H1 (cell line): ENCODE results near the gene TXNL4B. TPM values are rescaled to one million over a fixed set of nuclear protein-coding genes. Genes with fewer than 3 reads are reported as not detected.

Source experiments
- CTCF ChIA-PET: fragments of 300-600 bp; sonication (Branson Sonifier 250); formaldehyde crosslinking; loops from one replicate; lab custom pipeline; 2021; ENCODE audit not compliant: partially characterized antibody; lab: Charles Lee
- POLR2A ChIA-PET: fragments of 300-600 bp; sonication (Branson Sonifier 250); formaldehyde crosslinking; loops from one replicate; lab custom pipeline; 2021; ENCODE audit warnings: inconsistent platforms; ENCODE audit not compliant: partially characterized antibody; lab: Charles Lee
- DNase-seq, 2 experiments: peaks; one replicate each; pipeline versions ENCODE4 v3.0.0 to v3.0.0-alpha.2; 2010 to 2022; ENCODE audit warnings: low spot score in 2 of 2, low read depth in 1 of 2, mixed read lengths in 1 of 2
- FAIRE-seq: peaks from 2 replicates; lab custom pipeline; 2011; peaks lifted over from hg19 to GRCh38; lab: Jason Lieb, UNC
- H2AFZ ChIP-seq: 2 replicates; pipeline ENCODE4 v1.8.1; 2012; ENCODE audit warnings: low read length, inconsistent platforms
- H2AK5ac ChIP-seq: 2 replicates; pipeline ENCODE4 v1.6.1; 2013; ENCODE audit warnings: low read depth, low read length
- H2BK120ac ChIP-seq: replicated peaks from 2 replicates; pipeline ENCODE3; 2013; ENCODE audit warnings: low read depth, low read length, inconsistent platforms
- H2BK12ac ChIP-seq: 2 replicates; pipeline ENCODE4 v1.6.1; 2013; ENCODE audit warnings: low read depth, low read length
- H2BK15ac ChIP-seq: 2 replicates; pipeline ENCODE4 v1.6.1; 2013; ENCODE audit warnings: low read length
- H2BK20ac ChIP-seq: 2 replicates; pipeline ENCODE4 v1.6.1; 2013; ENCODE audit warnings: low read length
- H2BK5ac ChIP-seq: 2 replicates; pipeline ENCODE4 v1.6.1; 2013; ENCODE audit warnings: low read depth, low read length
- H3K14ac ChIP-seq: 2 replicates; pipeline ENCODE4 v1.6.1; 2013; ENCODE audit warnings: inconsistent platforms; ENCODE audit not compliant: insufficient read length
- H3K18ac ChIP-seq: 2 replicates; pipeline ENCODE4 v1.6.1; 2013; ENCODE audit warnings: low read length; ENCODE audit errors: extremely low read depth
- H3K23ac ChIP-seq: 2 replicates; pipeline ENCODE4 v1.6.1; 2013; ENCODE audit warnings: inconsistent platforms; ENCODE audit not compliant: insufficient read length
- H3K23me2 ChIP-seq: 2 replicates; pipeline ENCODE4 v1.6.1; 2013; ENCODE audit warnings: low read depth, low read length
- H3K27ac ChIP-seq: 2 replicates; pipeline ENCODE4 v1.6.1; 2011; ENCODE audit warnings: low read depth, low read length, inconsistent platforms
- H3K27me3 ChIP-seq, 4 experiments: replicated peaks in 1 of 4; 1 replicate in 1 of 4; 2 replicates in 3 of 4; pipeline versions ENCODE4 v1.6.1 to v1.8.1; 2011 to 2013; ENCODE audit warnings: low read length in 3 of 4, mild to moderate bottlenecking in 3 of 4, inconsistent platforms in 2 of 4, mixed read lengths in 2 of 4, moderate library complexity in 1 of 4; ENCODE audit not compliant: control insufficient read depth in 3 of 4, insufficient read depth in 3 of 4; ENCODE audit errors: extremely low read depth in 1 of 4
- H3K36me3 ChIP-seq, 4 experiments: 2 replicates each; pipeline versions ENCODE4 v1.6.1 to v1.8.1; 2011 to 2013; ENCODE audit warnings: mild to moderate bottlenecking in 4 of 4, low read length in 3 of 4, moderate library complexity in 2 of 4, control low read depth in 1 of 4, inconsistent platforms in 1 of 4; ENCODE audit not compliant: insufficient read depth in 4 of 4, control insufficient read depth in 2 of 4
- H3K4ac ChIP-seq: replicated peaks from 2 replicates; pipeline ENCODE3; 2013; ENCODE audit warnings: low read length, low read depth, mixed read lengths, inconsistent platforms; ENCODE audit not compliant: insufficient read length
- H3K4me1 ChIP-seq, 4 experiments: replicated peaks in 1 of 4; 1 replicate in 1 of 4; 2 replicates in 3 of 4; pipeline versions ENCODE4 v1.6.1 to v1.8.1; 2011 to 2013; ENCODE audit warnings: low read length in 3 of 4, inconsistent platforms in 2 of 4, mixed read lengths in 1 of 4; ENCODE audit not compliant: insufficient read depth in 4 of 4, control insufficient read depth in 3 of 4
- H3K4me2 ChIP-seq, 2 experiments: 2 replicates each; pipeline versions ENCODE4 v1.6.1 to v1.8.1; 2011 to 2013; ENCODE audit warnings: low read depth in 2 of 2, low read length in 2 of 2, control low read depth in 1 of 2, inconsistent platforms in 1 of 2, mild to moderate bottlenecking in 1 of 2; ENCODE audit not compliant: insufficient read depth in 1 of 2
- H3K4me3 ChIP-seq, 4 experiments: fragments of 200-600, 300-600 bp in 1 of 4; sonication (generic), shearing (Covaris generic), sonication (Bioruptor Twin) in 1 of 4; 2 replicates each; pipeline versions ENCODE4 v1.5.1 to v1.8.1; 2011 to 2016; ENCODE audit warnings: low read length in 4 of 4, low read depth in 3 of 4, control low read depth in 2 of 4, inconsistent platforms in 2 of 4, mild to moderate bottlenecking in 2 of 4, mixed read lengths in 1 of 4, moderate library complexity in 1 of 4; ENCODE audit not compliant: insufficient read depth in 2 of 4; ENCODE audit errors: extremely low read depth in 1 of 4
- H3K56ac ChIP-seq: replicated peaks from 2 replicates; pipeline ENCODE3; 2013; ENCODE audit warnings: low read depth, mild to moderate bottlenecking, mixed read lengths, low read length, inconsistent platforms; ENCODE audit not compliant: insufficient read length
- H3K79me1 ChIP-seq: 2 replicates; pipeline ENCODE4 v1.6.1; 2013; ENCODE audit warnings: low read depth, low read length, control low read depth
- H3K79me2 ChIP-seq, 2 experiments: 2 replicates each; pipeline versions ENCODE4 v1.6.1 to v1.8.1; 2012 to 2013; ENCODE audit warnings: low read length in 2 of 2, mild to moderate bottlenecking in 2 of 2, inconsistent platforms in 1 of 2; ENCODE audit not compliant: insufficient read depth in 2 of 2, control insufficient read depth in 1 of 2
- H3K9ac ChIP-seq, 4 experiments: replicated peaks in 1 of 4; 1 replicate in 1 of 4; 2 replicates in 3 of 4; pipeline versions ENCODE4 v1.6.1 to v1.8.1; 2011 to 2013; ENCODE audit warnings: low read depth in 3 of 4, low read length in 3 of 4, control low read depth in 2 of 4, mild to moderate bottlenecking in 2 of 4, moderate library complexity in 2 of 4, inconsistent platforms in 1 of 4; ENCODE audit errors: extremely low read depth in 1 of 4
- H3K9me3 ChIP-seq, 2 experiments: 2 replicates each; pipeline versions ENCODE4 v1.6.1 to v1.8.1; 2012 to 2013; ENCODE audit warnings: mild to moderate bottlenecking in 2 of 2, moderate library complexity in 2 of 2, control low read depth in 1 of 2, inconsistent platforms in 1 of 2, low read depth in 1 of 2, low read length in 1 of 2, mixed read lengths in 1 of 2; ENCODE audit not compliant: insufficient read depth in 2 of 2
- H4K20me1 ChIP-seq, 2 experiments: replicated peaks in 1 of 2; 2 replicates each; pipeline versions ENCODE3 to v1.8.1; 2011 to 2013; ENCODE audit warnings: inconsistent platforms in 2 of 2, low read length in 2 of 2, mild to moderate bottlenecking in 1 of 2; ENCODE audit not compliant: insufficient read depth in 2 of 2, control insufficient read depth in 1 of 2
- H4K5ac ChIP-seq: 2 replicates; pipeline ENCODE4 v1.6.1; 2013; ENCODE audit warnings: low read length, low read depth, mixed read lengths, inconsistent platforms; ENCODE audit not compliant: insufficient read length
- H4K8ac ChIP-seq: 2 replicates; pipeline ENCODE4 v1.8.0; 2013; ENCODE audit warnings: mild to moderate bottlenecking, moderate library complexity, low read length, inconsistent platforms; ENCODE audit not compliant: insufficient read depth; ENCODE audit errors: extremely low read depth
- H4K91ac ChIP-seq: replicated peaks from 2 replicates; pipeline ENCODE3; 2013; ENCODE audit warnings: low read length, mixed read lengths, inconsistent platforms; ENCODE audit not compliant: insufficient read length
- BCL11A ChIP-seq, 2 experiments: IDR thresholded peaks; one replicate each; pipeline ENCODE4 v1.6.1; 2011; ENCODE audit warnings: low read depth in 2 of 2, low read length in 2 of 2, mild to moderate bottlenecking in 2 of 2
- CHD2 ChIP-seq: IDR thresholded peaks from 2 replicates; pipeline ENCODE4 v1.6.1; 2012; ENCODE audit warnings: low read length, improper control_type of control experiment
- EZH2 ChIP-seq: fragments of 200-600 bp; sonication (generic); IDR thresholded peaks from 2 replicates; pipeline ENCODE4 v1.7.1; 2012; ENCODE audit warnings: low read depth, mild to moderate bottlenecking, moderate library complexity, low read length, inconsistent platforms; ENCODE audit not compliant: severe bottlenecking
- JUN ChIP-seq: IDR thresholded peaks from 2 replicates; pipeline ENCODE4 v1.6.1; 2011; ENCODE audit warnings: low read depth, mild to moderate bottlenecking, improper control_type of control experiment, low read length
- KDM4A ChIP-seq: IDR thresholded peaks from one replicate; pipeline ENCODE4 v1.7.1; 2012; ENCODE audit warnings: low read depth, mild to moderate bottlenecking, moderate library complexity, low read length, inconsistent platforms; ENCODE audit not compliant: severe bottlenecking
- POU5F1 ChIP-seq: IDR thresholded peaks from 2 replicates; pipeline ENCODE4 v1.6.1; 2011; ENCODE audit warnings: low read depth, mild to moderate bottlenecking, low read length, moderate library complexity
- RFX5 ChIP-seq: IDR thresholded peaks from 2 replicates; pipeline ENCODE4 v1.6.1; 2011; ENCODE audit warnings: low read depth, low read length, improper control_type of control experiment, borderline replicate concordance
- RXRA ChIP-seq: IDR thresholded peaks from 2 replicates; pipeline ENCODE4 v1.6.1; 2011; ENCODE audit warnings: low read depth, mild to moderate bottlenecking, low read length, moderate library complexity; ENCODE audit not compliant: insufficient read depth
- TAF7 ChIP-seq: optimal IDR thresholded peaks from 2 replicates; pipeline ENCODE3; 2011; ENCODE audit warnings: low read depth, mild to moderate bottlenecking, inconsistent platforms, low read length, moderate library complexity, borderline replicate concordance
- TEAD4 ChIP-seq: IDR thresholded peaks from 2 replicates; pipeline ENCODE4 v1.6.1; 2012; ENCODE audit warnings: low read depth, low read length, inconsistent platforms, mixed read lengths
- ZNF274 ChIP-seq: IDR thresholded peaks from 2 replicates; pipeline ENCODE4 v1.7.0; 2012; ENCODE audit warnings: low read length, borderline replicate concordance; ENCODE audit errors: extremely low read depth
- WGBS, 2 experiments: shearing (Covaris generic) in 1 of 2; methylation state at CpG; one replicate each; pipeline versions ENCODE4 v1.1.6 to v1.1.7; 2013 to 2015; ENCODE audit warnings: low lambda C conversion rate in 2 of 2, mixed read lengths in 2 of 2, inconsistent platforms in 1 of 2, low coverage in 1 of 2, missing lambda C conversion rate in 1 of 2; ENCODE audit not compliant: insufficient replicate concordance in 2 of 2, insufficient coverage in 1 of 2, insufficient read length in 1 of 2; ENCODE audit errors: extremely low coverage in 1 of 2, missing lambda C conversion rate in 1 of 2; 5-methylcytosine and 5-hydroxymethylcytosine counted together
- polyA plus RNA-seq, 7 experiments: library from polyadenylated mRNA; depleted of rRNA in 3 of 7; stranded (reverse) in 5 of 7; unstranded in 2 of 7; fragments of >200 nt in 5 of 7; fragments of 200-250 nt in 2 of 7; gene quantifications; 1 replicate in 5 of 7; 2 replicates in 1 of 7; 4 replicates in 1 of 7; pipeline versions ENCODE4 v1.2.1 to v1.2.3, GENCODE V29; 2011 to 2013; ENCODE audit warnings: missing spikeins in 2 of 7, mixed read lengths in 2 of 7
- total RNA-seq: library from RNA; stranded (reverse); fragmentation: NEBNext Ultra II Directional; extraction: Animal tissue kit (Norgen Biotek cat#: 25700); gene quantifications from 2 replicates; pipeline ENCODE4 v1.2.1, GENCODE V29; 2021
- TF ChIP-seq, protein P1 (sequence below): IDR thresholded peaks from 2 replicates; pipeline ENCODE4 v1.6.1; 2012; ENCODE audit warnings: inconsistent platforms

TXNL4B gene
- total and polyA plus RNA-seq, 2 of the 8 experiments (the other 6 are each of a cell fraction or from before 2014, with no cell fraction given) = 6.7 to 10.6 TPM

DNA sequence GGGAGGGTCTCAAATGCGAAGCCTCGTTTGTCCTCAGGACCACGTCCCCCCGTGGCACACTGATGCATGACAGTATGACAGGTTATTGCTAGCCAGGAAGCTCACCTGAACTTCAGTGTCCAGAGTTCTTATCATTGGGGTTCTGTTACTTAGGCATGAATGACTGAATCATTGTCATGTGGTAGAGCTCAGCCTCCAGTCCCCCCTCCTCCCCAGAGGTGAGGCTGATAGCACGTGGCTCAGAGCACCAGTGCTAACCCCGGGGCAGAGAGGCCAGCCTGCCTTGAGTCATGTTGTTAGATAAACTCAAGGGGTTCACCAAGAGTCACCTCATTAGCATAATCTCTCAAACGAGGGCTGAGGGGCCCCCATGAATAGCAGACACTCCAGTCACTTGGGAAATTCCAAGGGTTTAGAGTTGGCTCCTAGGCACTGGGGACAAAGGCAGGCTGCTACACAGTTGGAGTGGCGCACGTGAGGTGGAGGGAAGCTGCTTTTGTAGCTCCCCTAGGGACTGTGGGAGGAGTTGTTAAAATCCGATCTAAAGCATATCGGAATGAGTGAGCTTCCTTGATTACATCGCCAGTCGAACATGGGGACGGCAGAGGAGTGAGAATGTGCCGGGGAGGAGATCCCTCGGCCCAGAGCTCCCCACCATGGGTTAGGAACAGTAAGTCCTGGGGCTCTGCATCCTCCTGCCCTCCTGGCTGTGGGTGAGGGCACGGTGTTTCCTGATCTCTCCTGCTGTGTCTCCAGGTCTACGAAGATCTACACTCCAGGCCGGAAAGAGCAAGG lies 18.4 kb upstream of the TXNL4B start:
- H3K18ac ChIP-seq = no peak overlapping the region
- H3K4me1 ChIP-seq = no peaks in the 10 kb centered on the region
- H4K5ac ChIP-seq = no peak overlapping the region
- ChIA-PET POLR2A (interaction anchor here (1.3 to 2.7 kb wide), 2 partner anchors 13 to 18 kb away, joined by 4 to 8 read pairs; partner anchors contain the start of genes DHX38 and TXNL4B), CTCF (interaction anchor here (0.6 to 2.3 kb wide), 7 partner anchors 9 to 707 kb away, joined by 3 to 8 read pairs (median 5); no protein-coding TSS in a partner anchor)
- H2BK120ac ChIP-seq = no peak overlapping the region
- WGBS, 2 experiments = 94% methylated on average over 19 of the region's 19 CpGs; no CpG with 5 or more reads in 1 of the 2 experiments
- H2BK12ac ChIP-seq = no peak overlapping the region
- H3K79me2 ChIP-seq = no peaks in the 10 kb centered on the region
- no peak overlapping the region for H3K14ac ChIP-seq
- H2AFZ ChIP-seq = no peak overlapping the region
- no peak overlapping the region for H4K8ac ChIP-seq
- no peak overlapping the region for H3K56ac ChIP-seq
- no peaks in the 10 kb centered on the region for H3K79me1 ChIP-seq
- H3K9me3 ChIP-seq = no peaks in the 10 kb centered on the region
- no peak overlapping the region for H2BK5ac ChIP-seq
- H3K36me3 ChIP-seq = peaks cover 21 to 48% (median 43%) of the 10 kb centered on the region in 4 experiments
- DNase-seq = no peak
- H3K4me3 ChIP-seq = no peak overlapping the region
- H2AK5ac ChIP-seq = no peak overlapping the region
- H4K20me1 ChIP-seq = no peaks in the 10 kb centered on the region
- no peak overlapping the region for H3K4me2 ChIP-seq
- no peak overlapping the region for H3K4ac ChIP-seq
- FAIRE-seq = no peak
- no peaks in the 10 kb centered on the region for H3K27me3 ChIP-seq
- no peak overlapping the region for H2BK20ac ChIP-seq
- H3K23me2 ChIP-seq = no peaks in the 10 kb centered on the region
- H3K27ac ChIP-seq = no peak overlapping the region
- no peak overlapping the region for H4K91ac ChIP-seq
- no peak overlapping the region for H3K9ac ChIP-seq
- no peak overlapping the region for H3K23ac ChIP-seq
- H2BK15ac ChIP-seq = no peak overlapping the region
- TF ChIP-seq POU5F1 (no peak), KDM4A (no peak), TAF7 (no peak), JUN (no peak), RXRA (no peak), EZH2 (no peak), RFX5 (no peak), BCL11A (IDR thresholded peaks at IDR 0.05; ENCODE audit: low read depth in 2 of 2, low read length in 2 of 2) (no peak), CHD2 (no peak), ZNF274 (no peak), TEAD4 (no peak)
- TF ChIP-seq, protein P1, sequence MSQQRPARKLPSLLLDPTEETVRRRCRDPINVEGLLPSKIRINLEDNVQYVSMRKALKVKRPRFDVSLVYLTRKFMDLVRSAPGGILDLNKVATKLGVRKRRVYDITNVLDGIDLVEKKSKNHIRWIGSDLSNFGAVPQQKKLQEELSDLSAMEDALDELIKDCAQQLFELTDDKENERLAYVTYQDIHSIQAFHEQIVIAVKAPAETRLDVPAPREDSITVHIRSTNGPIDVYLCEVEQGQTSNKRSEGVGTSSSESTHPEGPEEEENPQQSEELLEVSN = no peak
